Right cardiac atrium (tissue), 5 donors: ENCODE measurements around the gene NKAIN2. TPM values are rescaled to one million over a fixed set of nuclear protein-coding genes. Genes with fewer than 3 reads are reported as not detected.

Experiments
- ATAC-seq, 2 donors: fragments of 200-7000 bp; cut with Tn5 transposase; one replicate each; pipeline versions ENCODE4 v1.8.0 to v1.9.1; 2020; ENCODE audit warnings: moderate library complexity in 2 of 2, mild to moderate bottlenecking in 1 of 2
- DNase-seq, 3 donors: peaks; one replicate each; pipeline ENCODE4 v3.0.0-alpha.2; 2020
- H3K27ac ChIP-seq: one replicate; pipeline ENCODE4 v1.5.1; 2013; ENCODE audit warnings: mild to moderate bottlenecking, low read length, control low read depth, moderate library complexity
- H3K27me3 ChIP-seq: one replicate; pipeline ENCODE4 v1.6.1; 2013; ENCODE audit not compliant: control insufficient read depth, insufficient read depth
- H3K4me1 ChIP-seq: one replicate; pipeline ENCODE4 v1.6.1; 2013; ENCODE audit warnings: low read length; ENCODE audit not compliant: control insufficient read depth, insufficient read depth
- H3K4me3 ChIP-seq: one replicate; pipeline ENCODE4 v1.5.1; 2013; ENCODE audit warnings: low read length, control low read depth
- H3K9me3 ChIP-seq: one replicate; pipeline ENCODE4 v1.6.1; 2013; ENCODE audit warnings: low read length; ENCODE audit not compliant: control insufficient read depth
- whole genome bisulfite sequencing: extraction: QIAGEN DNeasy Blood & Tissue Kit; methylation state at CpG from one replicate; pipeline ENCODE4 v1.1.7; 2013; 5-methylcytosine and 5-hydroxymethylcytosine counted together
- intact Hi-C, 4 donors: fragments of 100-400 bp; cut with DNase I; formaldehyde crosslinking; loops; one replicate each; pipeline versions ENCODE4 v1.11.0 to v1.14.0; 2022 to 2023
- polyA plus RNA-seq: library from polyadenylated mRNA; stranded (reverse); fragments of 200-250 nt; gene quantifications from one replicate; pipeline ENCODE4 v1.2.3, GENCODE V29; 2013
- total RNA-seq, 4 donors: library from RNA; stranded (reverse); fragmentation: NEBNext Ultra II Directional; extraction: Animal tissue kit (Norgen Biotek cat#: 25700); gene quantifications; one replicate each; pipeline ENCODE4 v1.2.1, GENCODE V29; 2021
- donor health status: healthy with polysubstance abuse.
- donor health status: DM: no; HTN: yes; CAD: no.
- donor health status: DM: no; HTN: no; CAD: no.
- donor health status: DM: no; HTN: yes; CAD: no; lungs with severe emphysema.
- donor health status: DM: yes; HTN: yes; CAD: no.

NKAIN2 gene
- total and polyA plus RNA-seq, 5 donors: 1.3 to 2.7 (median 1.5) TPM

DNA sequence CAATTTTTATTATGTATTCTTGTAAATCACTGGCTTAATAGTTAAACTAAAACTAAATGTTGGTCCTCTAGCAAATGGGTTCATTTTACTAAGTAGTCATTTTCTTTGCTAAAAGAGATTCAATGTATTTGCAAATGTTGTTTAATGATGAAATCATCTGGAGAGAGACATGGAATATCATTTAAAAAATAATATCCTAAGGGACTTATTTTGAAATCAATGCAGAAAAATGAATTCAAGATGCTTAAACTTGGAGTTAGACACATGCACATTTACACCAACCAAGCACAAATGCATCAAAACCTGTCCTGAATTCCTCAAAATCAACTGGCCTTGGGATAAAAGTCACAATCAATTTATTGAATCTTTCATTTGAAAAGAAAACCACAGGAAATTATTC is 993.6 kb downstream of the NKAIN2 start:
- intact Hi-C loops: loop anchor here in 2 of 4 donors (10.0 kb wide), 1 partner anchor 1022 kb away; no protein-coding TSS in a partner anchor
- Histone ChIP-seq H3K27me3 (no peaks in the 10 kb centered on the region), H3K27ac (no peak overlapping the region)

DNA sequence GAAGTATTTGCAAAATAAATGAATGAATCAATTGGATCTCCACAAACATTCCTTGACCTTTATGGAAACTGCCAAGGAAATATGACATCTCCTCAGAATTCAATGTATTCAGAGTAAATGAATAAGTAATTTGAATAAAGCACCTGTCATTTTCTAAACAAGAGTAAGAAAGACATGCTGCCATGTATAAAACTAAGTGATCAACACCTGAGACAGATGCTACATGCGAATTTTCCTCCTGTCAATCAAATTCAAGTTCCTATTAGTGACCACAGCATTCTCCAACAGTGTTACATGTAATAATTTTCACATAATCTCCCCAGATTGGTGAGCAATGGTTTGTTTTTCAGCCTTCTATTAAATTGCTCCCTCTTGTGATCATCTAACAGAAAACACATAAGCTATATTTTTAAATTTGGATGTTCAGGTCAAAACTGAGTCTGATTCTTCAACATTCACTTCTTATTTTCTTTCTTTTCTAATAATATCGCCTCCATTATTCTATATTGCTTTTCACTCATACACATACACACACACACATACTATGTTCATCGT is 995.4 kb downstream of the NKAIN2 start:
- 85% methylated on average over 3 of the region's 3 CpGs for WGBS
- DNase-seq: no peak
- ATAC-seq: no peak
- Histone ChIP-seq H3K4me3 (no peak overlapping the region), H3K4me1 (no peaks in the 10 kb centered on the region), H3K27me3 (no peaks in the 10 kb centered on the region), H3K27ac (no peak overlapping the region), H3K9me3 (no peaks in the 10 kb centered on the region)
- intact Hi-C loops: loop anchor here in 2 of 4 donors (10.0 kb wide), 1 partner anchor 1024 kb away; no protein-coding TSS in a partner anchor

More for the DNA sequence above, 993.6 kb downstream of the NKAIN2 start:
- H3K4me3 ChIP-seq: no peak overlapping the region
- no peak for ATAC-seq
- H3K9me3 ChIP-seq: no peaks in the 10 kb centered on the region
- H3K4me1 ChIP-seq: no peaks in the 10 kb centered on the region
- DNase-seq: no peak

DNA sequence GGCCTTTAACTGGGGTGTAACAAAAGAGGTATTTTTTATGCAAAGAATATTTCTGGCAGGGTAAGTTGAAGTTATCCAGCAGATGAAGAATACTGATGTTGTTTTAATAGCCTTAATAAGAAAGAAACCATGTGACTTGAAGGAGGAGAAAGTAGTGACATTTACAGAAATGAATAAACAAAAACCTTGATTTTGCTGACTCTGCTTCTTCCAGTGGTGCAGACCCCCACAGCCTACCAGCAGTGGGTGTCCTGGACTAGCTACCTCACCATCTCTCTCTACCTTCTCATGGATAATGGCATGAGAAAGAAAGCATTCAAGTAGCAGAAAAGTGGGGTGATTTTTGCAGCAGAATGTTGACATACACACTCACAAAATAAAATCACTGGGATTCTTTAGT is 996.0 kb downstream of the NKAIN2 start:
- H3K27me3 ChIP-seq: no peaks in the 10 kb centered on the region
- no peaks in the 10 kb centered on the region for H3K4me1 ChIP-seq
- DNase-seq: no peak
- H3K9me3 ChIP-seq: no peaks in the 10 kb centered on the region
- H3K27ac ChIP-seq: no peak overlapping the region
- ATAC-seq: no peak
- intact Hi-C loops: loop anchor here in 2 of 4 donors (10.0 kb wide), 1 partner anchor 1025 kb away; no protein-coding TSS in a partner anchor
- no peak overlapping the region for H3K4me3 ChIP-seq

- WGBS: 89% methylated on average over 6 of the region's 6 CpGs
- no peak overlapping the region for H3K27ac ChIP-seq
- ATAC-seq (no peak), DNase-seq (no peak)
- no peaks in the 10 kb centered on the region for H3K9me3 ChIP-seq
- H3K27me3 ChIP-seq: no peaks in the 10 kb centered on the region
- no peaks in the 10 kb centered on the region for H3K4me1 ChIP-seq
- no peak overlapping the region for H3K4me3 ChIP-seq
- intact Hi-C loops: no loop called here
Measured at GRCh38 chr6:124800222-124800621, 996.6 kb downstream of the NKAIN2 start.

DNA sequence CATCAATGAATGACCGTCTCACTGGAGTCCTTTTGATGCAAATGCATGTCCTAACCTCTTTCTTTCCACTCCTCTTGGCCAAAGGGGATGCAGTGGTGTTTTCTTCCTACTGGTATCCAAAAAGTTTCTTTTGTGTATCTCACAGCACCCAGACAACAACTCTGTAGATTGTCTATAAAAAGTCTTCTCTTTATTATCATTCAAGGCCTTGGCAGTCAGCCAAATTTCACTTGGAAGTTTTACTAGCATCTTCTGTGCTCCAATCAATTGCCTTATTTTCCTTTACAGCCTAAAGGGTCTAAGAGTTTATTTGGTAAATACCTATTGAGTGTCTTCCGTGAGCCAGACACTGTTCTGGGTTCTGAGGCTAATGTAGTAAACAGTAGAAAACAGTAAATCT is 1008.4 kb downstream of the NKAIN2 start:
- DNase-seq (no peak), ATAC-seq (no peak)
- no peaks in the 10 kb centered on the region for H3K27me3 ChIP-seq
- H3K4me1 ChIP-seq: peaks cover 2% of the 10 kb centered on the region
- H3K9me3 ChIP-seq: no peaks in the 10 kb centered on the region
- intact Hi-C loops: no loop called here
- H3K4me3 ChIP-seq: no peak overlapping the region
- WGBS: 68% methylated on average over 2 of the region's 2 CpGs
- no peak overlapping the region for H3K27ac ChIP-seq

DNA sequence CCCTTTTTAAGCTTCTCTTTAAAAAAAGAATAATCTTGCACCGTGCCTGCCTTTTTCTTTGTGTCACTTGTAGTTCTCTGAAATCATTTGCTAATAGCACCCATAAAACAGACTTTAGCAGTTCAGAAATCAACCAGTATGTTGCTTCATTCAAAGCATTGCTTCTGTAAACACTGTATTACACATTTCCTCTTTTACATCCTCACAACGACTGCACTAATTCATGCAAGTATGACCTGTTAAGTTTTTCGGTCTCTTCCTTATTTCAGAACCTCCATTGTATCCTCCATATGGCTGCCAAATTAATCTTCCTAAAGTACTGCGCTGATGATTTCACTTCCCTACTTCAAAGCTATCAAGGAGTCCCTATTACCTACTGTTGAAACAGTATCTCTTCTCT is 1015.7 kb downstream of the NKAIN2 start:
- H3K9me3 ChIP-seq: no peaks in the 10 kb centered on the region
- no peak overlapping the region for H3K27ac ChIP-seq
- no peak for ATAC-seq
- DNase-seq: no peak
- WGBS: 60% methylated on average over 4 of the region's 4 CpGs
- intact Hi-C loops: no loop called here
- peaks cover 2% of the 10 kb centered on the region for H3K4me1 ChIP-seq
- no peak overlapping the region for H3K4me3 ChIP-seq
- H3K27me3 ChIP-seq: no peaks in the 10 kb centered on the region

DNA sequence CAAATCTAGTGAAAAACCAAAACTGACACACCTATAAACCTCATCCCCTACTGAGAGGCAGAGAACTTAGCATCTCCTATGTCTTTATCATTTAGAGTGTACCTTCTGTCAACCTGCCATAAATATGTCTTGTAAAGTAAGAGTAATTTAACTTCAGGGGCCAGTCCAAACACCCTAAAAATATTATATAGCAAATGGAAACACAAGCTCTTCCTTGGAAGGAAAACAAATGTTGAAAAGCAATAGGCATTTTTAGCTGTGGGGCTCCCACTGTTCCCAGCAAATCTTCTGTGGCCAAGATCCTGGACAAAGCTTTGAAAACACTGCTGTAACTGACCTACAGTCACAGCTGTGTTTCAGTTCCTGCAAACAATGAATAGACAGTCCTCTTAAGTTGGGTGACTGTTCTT is 1018.5 kb downstream of the NKAIN2 start:
- Histone ChIP-seq H3K9me3 (no peaks in the 10 kb centered on the region), H3K4me3 (no peak overlapping the region), H3K4me1 (no peaks in the 10 kb centered on the region), H3K27me3 (no peaks in the 10 kb centered on the region), H3K27ac (no peak overlapping the region)
- intact Hi-C loops: no loop called here
- ATAC-seq (no peak), DNase-seq (no peak)

- Histone ChIP-seq H3K4me3 (no peak overlapping the region), H3K4me1 (no peaks in the 10 kb centered on the region), H3K27ac (no peak overlapping the region), H3K27me3 (no peaks in the 10 kb centered on the region), H3K9me3 (no peaks in the 10 kb centered on the region)
- intact Hi-C loops: no loop called here
- DNase-seq (no peak), ATAC-seq (no peak)
- WGBS: 82% methylated on average over 3 of the region's 3 CpGs
Measured at GRCh38 chr6:124822721-124823120, 1019.1 kb downstream of the NKAIN2 start.

DNA sequence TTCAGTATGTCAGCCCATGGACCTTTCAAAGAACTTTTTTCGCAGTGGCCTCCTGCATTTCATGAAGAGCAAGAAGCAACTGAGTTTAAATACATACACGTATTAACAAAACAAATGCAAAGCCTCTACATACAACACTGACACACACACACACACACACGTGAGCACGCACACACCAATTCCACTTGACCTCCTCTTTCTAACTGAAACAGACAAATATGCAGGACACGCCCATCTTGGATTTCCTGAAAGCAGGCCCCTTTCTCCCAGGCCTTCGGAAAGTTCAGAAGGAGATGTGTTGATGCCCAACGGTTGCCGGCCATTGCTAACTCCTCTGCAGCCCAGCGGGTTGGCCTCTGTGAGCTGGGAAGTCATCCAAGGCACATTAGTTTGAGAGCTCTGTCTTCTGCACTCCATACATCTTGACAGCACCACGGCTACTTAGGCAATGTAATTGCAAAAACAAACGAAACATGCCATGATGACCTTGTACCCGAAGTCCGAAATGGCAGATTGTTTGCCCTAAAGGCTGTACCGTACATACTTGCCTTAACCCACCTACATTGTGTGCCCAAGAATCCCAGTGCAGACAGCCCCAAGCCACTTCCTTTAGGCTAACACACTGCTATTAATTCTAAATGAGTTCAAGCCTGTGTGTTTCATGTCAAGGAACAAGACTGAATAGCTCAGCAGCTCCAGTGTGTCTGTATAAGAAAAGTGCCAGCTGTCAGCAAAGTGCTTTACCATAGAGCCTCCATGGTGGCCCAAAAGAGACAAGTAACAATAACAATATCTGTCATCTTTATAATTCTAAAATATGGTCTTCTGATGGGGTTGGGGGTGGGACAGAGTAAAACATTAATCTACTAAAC is 1019.8 kb downstream of the NKAIN2 start:
- DNase-seq (no peak), ATAC-seq (no peak)
- intact Hi-C loops: no loop called here
- 63% methylated on average over 14 of the region's 14 CpGs for WGBS
- H3K4me1 ChIP-seq: no peaks in the 10 kb centered on the region
- no peak overlapping the region for H3K4me3 ChIP-seq
- no peak overlapping the region for H3K27ac ChIP-seq
- H3K27me3 ChIP-seq: no peaks in the 10 kb centered on the region
- H3K9me3 ChIP-seq: no peaks in the 10 kb centered on the region

- no peak for DNase-seq
- no peaks in the 10 kb centered on the region for H3K27me3 ChIP-seq
- no peaks in the 10 kb centered on the region for H3K4me1 ChIP-seq
- no peaks in the 10 kb centered on the region for H3K9me3 ChIP-seq
- intact Hi-C loops: no loop called here
- no peak overlapping the region for H3K27ac ChIP-seq
- 80% methylated on average over 2 of the region's 2 CpGs for WGBS
- no peak for ATAC-seq
- no peak overlapping the region for H3K4me3 ChIP-seq
Measured at GRCh38 chr6:124825564-124825963, 1021.9 kb downstream of the NKAIN2 start.

DNA sequence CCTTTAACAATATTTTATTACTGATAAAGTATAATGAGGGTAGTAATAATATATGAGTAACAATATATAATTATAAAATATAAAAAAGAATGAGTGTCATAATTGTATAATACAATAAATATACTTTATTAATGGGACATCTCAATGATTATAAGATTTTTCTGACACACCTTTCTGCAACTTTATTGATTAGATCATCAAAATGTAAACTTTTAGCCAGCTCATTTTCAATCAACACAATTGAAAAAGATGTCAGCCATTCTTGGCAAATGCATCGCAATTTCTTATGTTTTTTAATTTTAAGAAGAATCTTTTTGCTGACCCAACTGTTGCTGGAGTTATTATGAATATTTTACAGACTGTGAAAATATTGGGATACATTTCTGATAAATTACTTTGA is 1026.2 kb downstream of the NKAIN2 start:
- no peak overlapping the region for H3K27ac ChIP-seq
- no peaks in the 10 kb centered on the region for H3K9me3 ChIP-seq
- H3K27me3 ChIP-seq: no peaks in the 10 kb centered on the region
- DNase-seq (no peak), ATAC-seq (no peak)
- intact Hi-C loops: no loop called here
- WGBS: 95% methylated on average over 1 of the region's 1 CpG
- H3K4me1 ChIP-seq: no peaks in the 10 kb centered on the region
- H3K4me3 ChIP-seq: no peak overlapping the region
